ENCODE results near the gene MXRA8. TPM values are rescaled to one million over a fixed set of nuclear protein-coding genes. Genes with fewer than 3 reads are reported as not detected.

MXRA8 gene
- total RNA-seq, 1 donor from 2014 or later: 136 TPM

DNA sequence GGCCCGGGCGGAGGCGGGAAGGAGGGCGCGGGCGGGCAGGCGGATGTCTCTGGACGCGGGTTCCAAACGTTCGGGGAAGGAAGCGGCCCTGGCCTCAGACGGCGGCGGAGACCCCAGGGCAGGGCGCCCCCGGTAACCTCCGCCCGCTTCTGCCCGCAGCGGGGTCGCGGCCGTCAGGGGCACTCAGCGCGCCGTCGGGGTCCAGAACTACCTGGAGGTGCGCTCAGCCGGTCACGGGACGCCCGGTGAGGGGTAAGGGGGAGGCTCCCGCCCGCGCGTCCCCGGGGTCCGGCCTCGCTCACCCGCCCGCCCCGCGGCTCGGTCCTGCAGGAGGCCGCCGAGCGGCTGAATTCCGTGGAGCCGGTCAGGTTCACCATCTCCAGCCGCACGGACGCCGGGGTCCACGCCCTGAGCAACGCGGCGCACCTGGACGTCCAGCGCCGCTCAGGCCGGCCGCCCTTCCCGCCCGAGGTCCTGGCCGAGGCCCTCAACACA, 49.6 kb downstream of the MXRA8 start:
- intact Hi-C loops (cut with DNase I): loop anchor here (5.0 kb wide), 1 partner anchor 38 kb away; the partner anchor contains the start of gene DVL1
- Histone ChIP-seq H3K4me1 (peaks cover 55% of the 10 kb centered on the region), H3K36me3 (peaks cover 0 to 29% of the 10 kb centered on the region in 2 donors), H3K9me3 (no peaks in the 10 kb centered on the region), H3K27ac (peak overlapping the region; percentile 93), H3K27me3 (no peaks in the 10 kb centered on the region), H3K4me3 (peak overlapping the region; percentile 95 to 97)
- TF ChIP-seq POLR2A (IDR thresholded peaks at IDR 0.05) (no peak), POLR2AphosphoS5 (IDR thresholded peaks at IDR 0.05; ENCODE audit: insufficient read depth in 1 of 2, low read depth in 1 of 2) (no peak)
- TF ChIP-seq, protein P1, sequence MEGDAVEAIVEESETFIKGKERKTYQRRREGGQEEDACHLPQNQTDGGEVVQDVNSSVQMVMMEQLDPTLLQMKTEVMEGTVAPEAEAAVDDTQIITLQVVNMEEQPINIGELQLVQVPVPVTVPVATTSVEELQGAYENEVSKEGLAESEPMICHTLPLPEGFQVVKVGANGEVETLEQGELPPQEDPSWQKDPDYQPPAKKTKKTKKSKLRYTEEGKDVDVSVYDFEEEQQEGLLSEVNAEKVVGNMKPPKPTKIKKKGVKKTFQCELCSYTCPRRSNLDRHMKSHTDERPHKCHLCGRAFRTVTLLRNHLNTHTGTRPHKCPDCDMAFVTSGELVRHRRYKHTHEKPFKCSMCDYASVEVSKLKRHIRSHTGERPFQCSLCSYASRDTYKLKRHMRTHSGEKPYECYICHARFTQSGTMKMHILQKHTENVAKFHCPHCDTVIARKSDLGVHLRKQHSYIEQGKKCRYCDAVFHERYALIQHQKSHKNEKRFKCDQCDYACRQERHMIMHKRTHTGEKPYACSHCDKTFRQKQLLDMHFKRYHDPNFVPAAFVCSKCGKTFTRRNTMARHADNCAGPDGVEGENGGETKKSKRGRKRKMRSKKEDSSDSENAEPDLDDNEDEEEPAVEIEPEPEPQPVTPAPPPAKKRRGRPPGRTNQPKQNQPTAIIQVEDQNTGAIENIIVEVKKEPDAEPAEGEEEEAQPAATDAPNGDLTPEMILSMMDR (IDR thresholded peaks at IDR 0.05): no peak
- no peak for DNase-seq (ENCODE audit: extremely low spot score in 2 of 2)

DNA sequence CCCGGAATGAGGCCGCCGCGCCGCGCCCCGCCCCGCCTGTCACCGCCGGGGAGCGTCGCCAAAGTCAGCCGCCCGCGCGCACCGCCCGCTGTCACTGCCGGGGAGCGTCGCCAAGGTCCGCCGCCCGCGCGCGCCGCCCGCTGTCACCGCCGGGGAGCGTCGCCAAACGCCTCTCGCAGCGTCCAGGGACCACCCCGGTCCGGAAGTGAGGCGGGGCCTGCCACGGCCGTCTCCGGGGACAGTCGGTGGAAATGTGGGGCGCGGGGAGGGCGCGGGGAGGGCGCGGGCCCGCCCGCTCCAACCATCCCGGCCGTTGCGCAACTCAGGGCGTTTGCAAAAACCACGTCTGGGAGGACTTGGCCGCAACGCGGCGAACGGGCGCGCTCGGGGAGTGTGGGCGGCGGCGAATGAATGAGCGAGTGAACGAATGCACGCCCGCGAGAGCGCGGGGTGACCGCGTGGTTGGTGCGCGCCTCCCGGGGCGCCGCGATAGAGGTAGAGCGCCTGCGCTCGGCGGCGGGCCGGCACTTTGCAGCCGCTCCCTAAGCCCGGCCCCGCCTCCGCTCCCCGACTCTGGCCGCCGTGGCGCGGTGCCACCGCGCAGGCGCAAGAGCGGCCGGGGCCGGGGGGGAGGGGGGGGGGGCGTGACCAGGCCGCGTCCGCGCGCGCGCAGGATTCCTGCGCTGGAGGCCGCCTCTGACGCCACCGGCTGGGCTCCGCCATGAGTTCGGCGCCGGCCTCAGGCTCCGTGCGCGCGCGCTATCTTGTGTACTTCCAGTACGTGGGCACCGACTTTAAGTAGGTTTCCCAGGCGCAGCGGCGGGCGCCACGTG, 50.2 kb downstream of the MXRA8 start, which contains the start of the genes ACAP3 and PUSL1:
Gene ACAP3 (minus strand): TSS at position 8 of the 833 bp plus-strand sequence. CDS start 115 bp downstream, outside the sequence.
Gene PUSL1 (plus strand): TSS at position 675 of the 833 bp plus-strand sequence. CDS start 47 bp downstream, at position 722.
- Histone ChIP-seq H3K9me3 (no peaks in the 10 kb centered on the region), H3K27me3 (no peaks in the 10 kb centered on the region), H3K36me3 (peaks cover 0 to 22% of the 10 kb centered on the region in 2 donors), H3K4me1 (peaks cover 62% of the 10 kb centered on the region), H3K4me3 (peak within 1 kb of the TSS; percentile 95 to 97), H3K27ac (peak within 1 kb of the TSS; percentile 93)
- intact Hi-C loops (cut with DNase I): loop anchor here (5.0 kb wide), 1 partner anchor 39 kb away; the partner anchor contains the start of gene DVL1
- DNase-seq (ENCODE audit: extremely low spot score in 2 of 2): peak in 1 of 2 donors; percentile 96
- TF ChIP-seq, protein P1 (IDR thresholded peaks at IDR 0.05): peak in 1 of 3 experiments; percentile 23
- TF ChIP-seq POLR2AphosphoS5 (IDR thresholded peaks at IDR 0.05; ENCODE audit: insufficient read depth in 1 of 2, low read depth in 1 of 2) (peak in 1 of 2 donors; percentile 75), POLR2A (IDR thresholded peaks at IDR 0.05) (peak in 1 of 2 donors; percentile 29)

DNA sequence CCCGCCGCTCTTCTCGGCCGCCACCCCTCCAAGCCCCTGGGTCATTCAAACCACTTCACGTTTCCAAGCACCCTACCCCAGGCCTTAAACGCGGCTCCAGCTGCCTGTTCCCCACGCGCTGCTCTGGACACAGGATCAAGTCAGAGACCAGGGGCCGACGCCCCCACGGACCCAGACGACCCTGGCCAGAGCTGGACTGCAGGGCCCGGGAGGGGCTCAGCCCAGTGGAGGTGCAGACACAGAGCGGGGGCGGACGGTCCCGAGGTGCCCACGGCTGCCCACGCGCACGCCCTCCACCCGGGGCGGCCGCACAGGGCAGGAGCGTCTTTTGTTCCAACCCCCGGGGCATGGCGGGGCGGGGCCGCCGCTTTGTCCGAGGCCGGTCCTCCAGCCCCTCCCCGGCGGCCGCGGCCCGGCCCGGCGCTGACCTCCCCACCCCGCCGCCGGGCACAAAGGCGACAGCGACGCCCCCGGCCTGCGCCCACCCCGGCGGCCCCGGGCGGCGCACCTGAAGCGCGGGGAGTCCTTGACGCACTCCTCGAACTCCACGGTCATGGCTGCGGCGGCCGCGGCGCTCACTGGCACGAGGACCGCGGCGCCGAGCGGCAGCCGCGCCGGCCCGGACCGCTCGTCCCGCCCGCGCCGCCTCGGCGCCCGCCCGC, 51.0 kb downstream of the MXRA8 start:
- intact Hi-C loops (cut with DNase I): loop anchor here (5.0 kb wide), 1 partner anchor 40 kb away; the partner anchor contains the start of gene DVL1
- H3K27ac ChIP-seq: peak overlapping the region; percentile 93
- H3K9me3 ChIP-seq: no peaks in the 10 kb centered on the region
- H3K4me3 ChIP-seq: peak overlapping the region; percentile 95 to 97
- H3K36me3 ChIP-seq: peaks cover 0 to 14% of the 10 kb centered on the region in 2 donors
- H3K4me1 ChIP-seq: peaks cover 69% of the 10 kb centered on the region
- no peak for TF ChIP-seq POLR2AphosphoS5 (IDR thresholded peaks at IDR 0.05; ENCODE audit: insufficient read depth in 1 of 2, low read depth in 1 of 2)
- TF ChIP-seq, protein P1 (IDR thresholded peaks at IDR 0.05): no peak
- TF ChIP-seq POLR2A (IDR thresholded peaks at IDR 0.05): no peak
- no peak for DNase-seq (ENCODE audit: extremely low spot score in 2 of 2)
- no peaks in the 10 kb centered on the region for H3K27me3 ChIP-seq

DNA sequence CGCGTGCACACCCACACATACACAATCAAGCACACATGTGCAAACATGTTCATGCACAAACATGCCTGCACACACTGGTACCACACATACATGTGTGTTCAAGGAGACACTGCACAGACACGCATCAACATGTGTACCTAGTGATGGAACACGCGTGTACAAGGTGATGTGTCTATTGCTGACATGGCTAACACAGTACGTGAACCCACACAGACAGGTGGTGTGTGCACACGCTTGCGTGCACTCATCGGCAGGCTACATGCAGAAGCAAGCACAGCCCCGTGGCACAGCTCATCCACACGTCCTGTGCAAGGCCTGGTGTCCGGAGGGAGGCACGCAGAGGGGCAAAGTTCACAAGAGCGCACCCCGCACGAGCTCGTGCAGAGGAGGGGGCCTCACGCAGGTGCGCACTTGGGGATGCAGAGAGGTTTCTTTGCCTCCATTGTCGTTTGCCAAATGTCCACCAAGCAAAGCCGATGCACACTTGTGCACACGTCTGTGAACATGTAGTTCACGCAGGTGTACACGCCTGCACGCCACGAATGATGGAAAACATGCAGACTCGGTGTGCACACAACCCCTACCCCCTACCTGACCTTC, 51.6 kb downstream of the MXRA8 start:
- H3K36me3 ChIP-seq: peaks cover 0 to 8% of the 10 kb centered on the region in 2 donors
- H3K4me3 ChIP-seq: peak overlapping the region; percentile 95 to 97
- H3K27ac ChIP-seq: peak overlapping the region; percentile 93
- TF ChIP-seq POLR2A (IDR thresholded peaks at IDR 0.05): no peak
- TF ChIP-seq, protein P1 (IDR thresholded peaks at IDR 0.05): no peak
- TF ChIP-seq POLR2AphosphoS5 (IDR thresholded peaks at IDR 0.05; ENCODE audit: insufficient read depth in 1 of 2, low read depth in 1 of 2): no peak
- peaks cover 76% of the 10 kb centered on the region for H3K4me1 ChIP-seq
- no peak for DNase-seq (ENCODE audit: extremely low spot score in 2 of 2)
- intact Hi-C loops (cut with DNase I): loop anchor here (5.0 kb wide), 1 partner anchor 41 kb away; the partner anchor contains the start of gene DVL1
- no peaks in the 10 kb centered on the region for H3K9me3 ChIP-seq
- no peaks in the 10 kb centered on the region for H3K27me3 ChIP-seq

All from vagina (tissue), 2 donors.